K562 (cell line): ENCODE measurements around the gene USP49. TPM values are rescaled to one million over a fixed set of nuclear protein-coding genes. Genes with fewer than 3 reads are reported as not detected.

Experiments
- BACH1 ChIP-seq: fragments of 200-800 bp; sonication (Bioruptor generic); IDR thresholded peaks from 2 replicates; pipeline ENCODE4 v1.6.1; 2016; ENCODE audit warnings: missing genetic modification characterization, missing compliant biosample characterization
- CXXC5 ChIP-seq: fragments of 250-450 bp; sonication (Bioruptor Pico); IDR thresholded peaks from 2 replicates; pipeline ENCODE4 v1.8.0; 2022; ENCODE audit warnings: inconsistent platforms, mild to moderate bottlenecking, moderate library complexity
- ELF2 ChIP-seq: fragments of 250-450 bp; sonication (Bioruptor Pico); IDR thresholded peaks from 2 replicates; pipeline ENCODE4 v1.5.0; 2021; ENCODE audit warnings: mild to moderate bottlenecking
- HBP1 ChIP-seq: fragments of 450-650 bp; formaldehyde crosslinking; IDR thresholded peaks from 2 replicates; pipeline ENCODE4 v1.4.0; 2022; ENCODE audit warnings: missing genetic modification characterization
- MNT ChIP-seq, 2 experiments: fragments of 450-650 bp; conservative IDR thresholded peaks; 2 replicates each; pipeline ENCODE4 v1.6.1; 2017; ENCODE audit warnings: mild to moderate bottlenecking in 2 of 2, moderate library complexity in 2 of 2
- NR1H2 ChIP-seq: sonication (generic); formaldehyde crosslinking; IDR thresholded peaks from 2 replicates; pipeline ENCODE4 v1.4.0; 2020; ENCODE audit warnings: mild to moderate bottlenecking, missing genetic modification reagents
- NRF1 ChIP-seq, 2 experiments: fragments of 450-650 bp; IDR thresholded peaks in 1 of 2; conservative IDR thresholded peaks in 1 of 2; 2 replicates each; pipeline ENCODE4 v1.6.1; 2014; ENCODE audit warnings: mild to moderate bottlenecking in 2 of 2
- RBM17 ChIP-seq: fragments of 200-400 bp; formaldehyde crosslinking; IDR thresholded peaks from 2 replicates; pipeline ENCODE4 v1.6.1; 2017; ENCODE audit warnings: low read depth, mild to moderate bottlenecking, low read length, borderline replicate concordance
- RNF2 ChIP-seq: sonication (generic); IDR thresholded peaks from 2 replicates; pipeline ENCODE4 v1.6.1; 2016
- TEAD1 ChIP-seq, 2 experiments: fragments of 450-650 bp in 1 of 2; sonication (generic) in 1 of 2; formaldehyde crosslinking; IDR thresholded peaks; 2 replicates each; pipeline versions ENCODE4 v1.4.0 to v1.8.0; 2020 to 2022; ENCODE audit warnings: mild to moderate bottlenecking in 2 of 2, missing genetic modification reagents in 1 of 2
- ZNF165 ChIP-seq: fragments of 250-450 bp; sonication (Bioruptor Pico); IDR thresholded peaks from 2 replicates; pipeline ENCODE4 v1.4.0; 2020; ENCODE audit warnings: borderline replicate concordance
- ZNF212 ChIP-seq: fragments of 450-650 bp; formaldehyde crosslinking; IDR thresholded peaks from 2 replicates; pipeline ENCODE4 v1.4.0; 2020; ENCODE audit warnings: mild to moderate bottlenecking
- ZNF395 ChIP-seq: fragments of 200-800 bp; sonication (Bioruptor generic); IDR thresholded peaks from 2 replicates; pipeline ENCODE4 v1.6.1; 2017; ENCODE audit warnings: missing genetic modification characterization, missing compliant biosample characterization
- ZNF583 ChIP-seq: fragments of 250-450 bp; sonication (Bioruptor Pico); IDR thresholded peaks from 2 replicates; pipeline ENCODE4 v1.4.0; 2020
- ZNF830 ChIP-seq: fragments of 250-450 bp; sonication (Bioruptor Pico); IDR thresholded peaks from 2 replicates; pipeline ENCODE4 v1.5.0; 2021; ENCODE audit warnings: mild to moderate bottlenecking
- polyA plus RNA-seq, 8 experiments: library from polyadenylated mRNA; depleted of rRNA in 4 of 8; stranded (reverse) in 5 of 8; unstranded in 3 of 8; fragments of >200 nt; fragmentation: Nextera tagmentation in 2 of 8; fragmentation: Illumina TruSeq in 1 of 8; extraction: Ambion mirVana in 2 of 8; extraction: Trizol in 1 of 8; gene quantifications; 2 replicates each; pipeline versions ENCODE4 v1.2.1 to v1.2.3, GENCODE V29; 2011 to 2014; ENCODE audit warnings: inconsistent platforms in 1 of 8, missing spikeins in 1 of 8
- total RNA-seq, 7 experiments: library from RNA; depleted of rRNA in 6 of 7; stranded (reverse); fragments of >200 nt in 6 of 7; fragmentation: Illumina TruSeq in 2 of 7; extraction: Trizol in 2 of 7; gene quantifications; 2 replicates each; pipeline versions ENCODE4 v1.2.1 to v1.2.3, GENCODE V29; 2011 to 2021; ENCODE audit warnings: low replicate concordance in 1 of 7
- TF ChIP-seq, protein P1 (sequence below), 3 experiments: fragments of 200-800 bp in 1 of 3; fragments of 250-450 bp in 1 of 3; fragments of 450-650 bp in 1 of 3; sonication (Bioruptor Pico) in 1 of 3; sonication (Bioruptor generic) in 1 of 3; formaldehyde crosslinking in 1 of 3; IDR thresholded peaks; 2 replicates each; pipeline versions ENCODE4 v1.6.1 to v1.8.0; 2016 to 2022; ENCODE audit warnings: mild to moderate bottlenecking in 2 of 3, missing genetic modification characterization in 2 of 3, missing compliant biosample characterization in 1 of 3, moderate library complexity in 1 of 3
- TF ChIP-seq, protein P2 (sequence below): fragments of 250-450 bp; sonication (Bioruptor Pico); IDR thresholded peaks from 2 replicates; pipeline ENCODE4 v1.5.1; 2021; ENCODE audit warnings: mild to moderate bottlenecking

USP49 gene
- total and polyA plus RNA-seq, 9 of the 15 experiments (the other 6 are each of a cell fraction or from before 2014, with no cell fraction given) = 1.0 to 9.9 (median 6.5) TPM

DNA sequence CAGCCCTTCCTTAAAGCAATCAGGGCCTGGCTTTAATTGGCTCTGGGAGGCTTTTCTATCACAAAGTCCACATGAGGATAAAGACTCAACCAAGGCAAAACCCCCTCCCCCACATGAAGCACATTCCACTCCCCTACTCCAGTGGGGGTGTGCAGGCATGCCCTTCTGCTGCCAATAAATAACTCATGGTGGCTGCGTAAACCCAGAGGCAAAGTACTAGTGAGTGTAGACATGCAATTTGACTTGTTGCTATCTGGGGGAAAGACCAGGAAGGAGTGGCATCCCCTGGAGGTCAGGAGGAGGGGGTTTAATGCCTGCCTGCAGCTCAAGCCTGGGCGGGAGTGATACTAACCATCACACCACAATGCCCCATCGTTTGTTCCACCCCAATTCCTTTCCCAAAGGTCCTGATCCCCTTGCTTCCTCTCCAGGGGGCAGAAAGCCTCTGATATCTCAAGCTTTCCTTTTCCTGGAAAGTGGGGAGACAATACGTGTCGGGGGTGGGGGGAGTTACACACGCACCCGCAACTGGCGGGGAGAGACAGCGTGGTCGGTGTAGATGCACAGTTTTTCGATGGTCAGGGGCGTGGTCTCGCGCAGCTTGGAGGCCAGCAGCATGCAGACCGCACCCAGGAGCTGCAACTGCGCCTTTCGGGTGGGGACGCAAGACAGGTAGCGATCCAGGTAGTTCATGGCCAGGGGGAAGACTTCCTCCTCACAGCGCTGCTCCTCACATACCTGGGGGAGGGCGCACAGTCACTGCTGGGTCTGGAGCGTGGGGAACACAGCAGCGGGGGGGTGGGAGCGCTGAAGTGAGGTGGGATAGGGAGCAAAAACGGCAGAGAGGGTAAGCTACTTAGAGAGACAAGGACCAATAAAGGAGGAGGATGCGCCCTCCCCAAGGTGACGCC lies 44.9 kb upstream of the USP49 start (continued):
- peak in 1 of 2 experiments; percentile 81; a peak in 2 of 4 replicates for TF ChIP-seq TEAD1 (CRISPR knock-in tag; IDR thresholded peaks at IDR 0.05)
- peak; percentile 68 to 75 for TF ChIP-seq NRF1 (conservative IDR thresholded peaks at IDR 0.05 in 1 of 2, IDR thresholded peaks at IDR 0.05 in 1 of 2)
- TF ChIP-seq ZNF212 = no peak
- no peak for TF ChIP-seq NR1H2
- no peak for TF ChIP-seq ZNF583
- TF ChIP-seq, protein P1, sequence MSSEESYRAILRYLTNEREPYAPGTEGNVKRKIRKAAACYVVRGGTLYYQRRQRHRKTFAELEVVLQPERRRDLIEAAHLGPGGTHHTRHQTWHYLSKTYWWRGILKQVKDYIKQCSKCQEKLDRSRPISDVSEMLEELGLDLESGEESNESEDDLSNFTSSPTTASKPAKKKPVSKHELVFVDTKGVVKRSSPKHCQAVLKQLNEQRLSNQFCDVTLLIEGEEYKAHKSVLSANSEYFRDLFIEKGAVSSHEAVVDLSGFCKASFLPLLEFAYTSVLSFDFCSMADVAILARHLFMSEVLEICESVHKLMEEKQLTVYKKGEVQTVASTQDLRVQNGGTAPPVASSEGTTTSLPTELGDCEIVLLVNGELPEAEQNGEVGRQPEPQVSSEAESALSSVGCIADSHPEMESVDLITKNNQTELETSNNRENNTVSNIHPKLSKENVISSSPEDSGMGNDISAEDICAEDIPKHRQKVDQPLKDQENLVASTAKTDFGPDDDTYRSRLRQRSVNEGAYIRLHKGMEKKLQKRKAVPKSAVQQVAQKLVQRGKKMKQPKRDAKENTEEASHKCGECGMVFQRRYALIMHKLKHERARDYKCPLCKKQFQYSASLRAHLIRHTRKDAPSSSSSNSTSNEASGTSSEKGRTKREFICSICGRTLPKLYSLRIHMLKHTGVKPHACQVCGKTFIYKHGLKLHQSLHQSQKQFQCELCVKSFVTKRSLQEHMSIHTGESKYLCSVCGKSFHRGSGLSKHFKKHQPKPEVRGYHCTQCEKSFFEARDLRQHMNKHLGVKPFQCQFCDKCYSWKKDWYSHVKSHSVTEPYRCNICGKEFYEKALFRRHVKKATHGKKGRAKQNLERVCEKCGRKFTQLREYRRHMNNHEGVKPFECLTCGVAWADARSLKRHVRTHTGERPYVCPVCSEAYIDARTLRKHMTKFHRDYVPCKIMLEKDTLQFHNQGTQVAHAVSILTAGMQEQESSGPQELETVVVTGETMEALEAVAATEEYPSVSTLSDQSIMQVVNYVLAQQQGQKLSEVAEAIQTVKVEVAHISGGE (CRISPR knock-in tag; IDR thresholded peaks at IDR 0.05) = no peak; a peak in 1 of 6 replicates
- no peak for TF ChIP-seq HBP1 (CRISPR knock-in tag)
- TF ChIP-seq RBM17 = no peak
- TF ChIP-seq, protein P2, sequence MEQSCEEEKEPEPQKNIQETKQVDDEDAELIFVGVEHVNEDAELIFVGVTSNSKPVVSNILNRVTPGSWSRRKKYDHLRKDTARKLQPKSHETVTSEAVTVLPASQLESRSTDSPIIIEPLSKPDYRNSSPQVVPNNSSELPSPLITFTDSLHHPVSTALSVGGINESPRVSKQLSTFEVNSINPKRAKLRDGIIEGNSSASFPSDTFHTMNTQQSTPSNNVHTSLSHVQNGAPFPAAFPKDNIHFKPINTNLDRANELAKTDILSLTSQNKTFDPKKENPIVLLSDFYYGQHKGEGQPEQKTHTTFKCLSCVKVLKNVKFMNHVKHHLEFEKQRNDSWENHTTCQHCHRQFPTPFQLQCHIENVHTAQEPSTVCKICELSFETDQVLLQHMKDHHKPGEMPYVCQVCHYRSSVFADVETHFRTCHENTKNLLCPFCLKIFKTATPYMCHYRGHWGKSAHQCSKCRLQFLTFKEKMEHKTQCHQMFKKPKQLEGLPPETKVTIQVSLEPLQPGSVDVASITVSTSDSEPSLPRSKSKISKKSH (CRISPR knock-in tag) = no peak
- peak; percentile 10; the same call in 1 of the 2 replicates for TF ChIP-seq RNF2
- TF ChIP-seq ZNF165 (CRISPR knock-in tag) = no peak
- peak; percentile 14; the same call in 1 of the 2 replicates for TF ChIP-seq ZNF395
- TF ChIP-seq ELF2 = peak; percentile 9; the same call in 1 of the 2 replicates
- TF ChIP-seq BACH1 (tag) = peak; percentile 50; the same call in 1 of the 2 replicates
- peak; percentile 58 to 79 for TF ChIP-seq MNT (conservative IDR thresholded peaks at IDR 0.05)
- no peak for TF ChIP-seq ZNF830
- TF ChIP-seq CXXC5 (CRISPR knock-in tag) = peak; percentile 24
